HepG2 (cell line): ENCODE results near the gene DNAJB11. TPM values are rescaled to one million over a fixed set of nuclear protein-coding genes. Genes with fewer than 3 reads are reported as not detected.
A peak's percentile ranks its signal among the peaks of the same experiment; 100 is the strongest.

Experiments used
- ATF7-NPFF ChIP-seq: sonication (generic); formaldehyde crosslinking; IDR thresholded peaks from 2 replicates; pipeline ENCODE4 v1.8.1; 2023; ENCODE audit warnings: mild to moderate bottlenecking, low read depth, missing genetic modification reagents, moderate library complexity
- CHCHD3 ChIP-seq: sonication (generic); formaldehyde crosslinking; IDR thresholded peaks from 2 replicates; pipeline ENCODE4 v1.8.0; 2022; ENCODE audit warnings: mild to moderate bottlenecking, missing genetic modification reagents, moderate library complexity
- DNMT1 ChIP-seq: sonication (generic); formaldehyde crosslinking; IDR thresholded peaks from 2 replicates; pipeline ENCODE4 v1.5.1; 2020; ENCODE audit warnings: mild to moderate bottlenecking, missing genetic modification reagents
- ETV6 ChIP-seq: sonication (generic); formaldehyde crosslinking; conservative IDR thresholded peaks from 2 replicates; pipeline ENCODE4 v1.4.0; 2020; ENCODE audit warnings: missing genetic modification reagents
- FOSL2 ChIP-seq: sonication (generic); formaldehyde crosslinking; IDR thresholded peaks from 2 replicates; pipeline ENCODE4 v1.4.0; 2020; ENCODE audit warnings: missing genetic modification reagents
- FOXK1 ChIP-seq: sonication (generic); formaldehyde crosslinking; IDR thresholded peaks from 2 replicates; pipeline ENCODE4 v1.4.0; 2020; ENCODE audit warnings: low read depth, missing genetic modification reagents, borderline replicate concordance
- HNF4A ChIP-seq: sonication (generic); formaldehyde crosslinking; IDR thresholded peaks from 2 replicates; pipeline ENCODE4 v1.4.0; 2020; ENCODE audit warnings: missing genetic modification reagents
- MBNL3 ChIP-seq: fragments of 250-450 bp; sonication (Bioruptor Pico); conservative IDR thresholded peaks from 2 replicates; pipeline ENCODE4 v1.8.0; 2022; ENCODE audit warnings: mild to moderate bottlenecking, inconsistent platforms
- MED1 ChIP-seq: sonication (generic); formaldehyde crosslinking; IDR thresholded peaks from 2 replicates; pipeline ENCODE4 v1.4.0; 2020; ENCODE audit warnings: missing genetic modification reagents
- PHF5A ChIP-seq: IDR thresholded peaks from one replicate; pipeline ENCODE4 v1.6.1; 2018; ENCODE audit warnings: low read depth, missing genetic modification reagents; ENCODE audit not compliant: unreplicated experiment
- RFX5 ChIP-seq: IDR thresholded peaks from 2 replicates; pipeline ENCODE4 v1.6.1; 2011; ENCODE audit warnings: low read depth, low read length, improper control_type of control experiment
- RFXANK ChIP-seq: IDR thresholded peaks from 2 replicates; pipeline ENCODE4 v1.6.1; 2016
- SIN3A ChIP-seq: IDR thresholded peaks from 2 replicates; pipeline ENCODE4 v1.6.1; 2011; ENCODE audit warnings: low read depth, mild to moderate bottlenecking, control low read depth, low read length, borderline replicate concordance
- SIX1 ChIP-seq: sonication (generic); formaldehyde crosslinking; IDR thresholded peaks from 2 replicates; pipeline ENCODE4 v1.4.0; 2020; ENCODE audit warnings: missing genetic modification reagents, borderline replicate concordance
- TEAD2 ChIP-seq: sonication (generic); formaldehyde crosslinking; IDR thresholded peaks from 2 replicates; pipeline ENCODE4 v1.9.0; 2021; ENCODE audit warnings: missing genetic modification reagents
- ZBTB21 ChIP-seq: sonication (generic); formaldehyde crosslinking; IDR thresholded peaks from 2 replicates; pipeline ENCODE4 v1.4.0; 2020; ENCODE audit warnings: missing genetic modification reagents
- ZFP1 ChIP-seq: IDR thresholded peaks from 2 replicates; pipeline ENCODE4 v1.6.1; 2016
- ZMAT3 ChIP-seq: sonication (generic); formaldehyde crosslinking; conservative IDR thresholded peaks from 2 replicates; pipeline ENCODE4 v1.7.0; 2021; ENCODE audit warnings: missing genetic modification reagents
- ZNF12 ChIP-seq: sonication (generic); formaldehyde crosslinking; IDR thresholded peaks from 2 replicates; pipeline ENCODE4 v1.5.0; 2020; ENCODE audit warnings: missing genetic modification reagents
- ZNF207 ChIP-seq: fragments of 450-650 bp; IDR thresholded peaks from 2 replicates; pipeline ENCODE4 v1.6.1; 2016; ENCODE audit warnings: antibody characterized with exemption, borderline replicate concordance
- ZNF260 ChIP-seq: sonication (generic); formaldehyde crosslinking; IDR thresholded peaks from 2 replicates; pipeline ENCODE4 v1.4.0; 2020; ENCODE audit warnings: missing genetic modification reagents, low read depth, mild to moderate bottlenecking, borderline replicate concordance
- ZNF782 ChIP-seq: sonication (generic); formaldehyde crosslinking; IDR thresholded peaks from 2 replicates; pipeline ENCODE4 v1.4.0; 2020; ENCODE audit warnings: missing genetic modification reagents, mild to moderate bottlenecking, borderline replicate concordance
- polyA plus RNA-seq, 8 experiments: library from polyadenylated mRNA; depleted of rRNA in 3 of 8; stranded (reverse) in 7 of 8; unstranded in 1 of 8; fragments of >200 nt; fragmentation: Illumina TruSeq in 4 of 8; extraction: Trizol in 4 of 8; gene quantifications; 2 replicates each; pipeline versions ENCODE4 v1.2.1 to v1.2.3, GENCODE V29; 2011 to 2016; ENCODE audit warnings: low read depth in 4 of 8, missing spikeins in 1 of 8, mixed read lengths in 1 of 8; ENCODE audit not compliant: insufficient read depth in 1 of 8
- total RNA-seq, 5 experiments: library from RNA; depleted of rRNA; stranded (reverse); fragments of >200 nt; fragmentation: Illumina TruSeq; extraction: Trizol; gene quantifications; 2 replicates each; pipeline ENCODE4 v1.2.3, GENCODE V29; 2016; ENCODE audit warnings: low read depth in 1 of 5
- TF ChIP-seq, protein P1 (sequence below): sonication (generic); formaldehyde crosslinking; IDR thresholded peaks from 2 replicates; pipeline ENCODE4 v1.5.1; 2020; ENCODE audit warnings: missing genetic modification reagents, mild to moderate bottlenecking, borderline replicate concordance
- TF ChIP-seq, protein P2 (sequence below): IDR thresholded peaks from 2 replicates; pipeline ENCODE4 v1.6.1; 2018; ENCODE audit warnings: missing genetic modification reagents, mild to moderate bottlenecking, missing compliant biosample characterization
- TF ChIP-seq, protein P3 (sequence below): sonication (generic); formaldehyde crosslinking; IDR thresholded peaks from 2 replicates; pipeline ENCODE4 v1.8.1; 2022; ENCODE audit warnings: mild to moderate bottlenecking, missing genetic modification reagents
- TF ChIP-seq, protein P4 (sequence below): sonication (generic); formaldehyde crosslinking; IDR thresholded peaks from 2 replicates; pipeline ENCODE4 v1.5.1; 2020; ENCODE audit warnings: mild to moderate bottlenecking, missing genetic modification reagents

DNAJB11 gene
- total and polyA plus RNA-seq, 2 of the 13 experiments (the other 11 are each of a cell fraction or from before 2014, with no cell fraction given) = 41.0 to 132 TPM

DNA sequence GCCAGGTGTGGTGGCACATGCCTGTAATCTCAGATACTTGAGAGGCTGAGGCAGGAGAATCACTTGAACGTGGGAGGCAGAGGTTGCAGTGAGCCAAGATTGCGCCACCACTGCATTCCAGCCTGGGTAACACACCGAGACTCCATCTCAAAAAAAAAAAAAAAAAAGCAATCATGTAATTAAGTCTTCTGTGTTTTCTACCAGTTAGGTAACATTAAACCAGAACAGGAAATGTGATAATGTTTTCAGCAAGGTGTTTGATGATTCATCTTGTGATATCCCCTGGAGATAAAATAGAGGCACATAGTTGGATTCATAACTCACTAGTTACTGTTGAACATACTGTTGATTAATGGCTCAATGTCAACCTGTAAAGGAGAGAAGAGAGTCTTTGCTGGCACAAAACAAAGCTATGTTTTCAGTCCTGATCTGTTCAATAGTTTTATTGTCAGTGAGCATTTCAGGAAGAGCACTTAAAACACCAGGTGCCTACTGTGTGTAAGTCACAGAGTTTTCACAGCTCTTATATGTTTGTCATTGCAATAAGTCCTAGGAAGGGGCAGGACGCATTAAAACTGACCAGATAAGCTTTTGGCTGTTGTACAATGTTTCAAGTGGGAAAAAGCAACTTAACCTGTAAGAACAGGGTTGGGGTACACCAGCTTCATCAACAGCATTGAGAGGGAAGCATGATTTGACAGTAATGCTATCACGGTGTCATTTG is 19.5 kb downstream of the DNAJB11 start (continued):
- TF ChIP-seq, protein P1, sequence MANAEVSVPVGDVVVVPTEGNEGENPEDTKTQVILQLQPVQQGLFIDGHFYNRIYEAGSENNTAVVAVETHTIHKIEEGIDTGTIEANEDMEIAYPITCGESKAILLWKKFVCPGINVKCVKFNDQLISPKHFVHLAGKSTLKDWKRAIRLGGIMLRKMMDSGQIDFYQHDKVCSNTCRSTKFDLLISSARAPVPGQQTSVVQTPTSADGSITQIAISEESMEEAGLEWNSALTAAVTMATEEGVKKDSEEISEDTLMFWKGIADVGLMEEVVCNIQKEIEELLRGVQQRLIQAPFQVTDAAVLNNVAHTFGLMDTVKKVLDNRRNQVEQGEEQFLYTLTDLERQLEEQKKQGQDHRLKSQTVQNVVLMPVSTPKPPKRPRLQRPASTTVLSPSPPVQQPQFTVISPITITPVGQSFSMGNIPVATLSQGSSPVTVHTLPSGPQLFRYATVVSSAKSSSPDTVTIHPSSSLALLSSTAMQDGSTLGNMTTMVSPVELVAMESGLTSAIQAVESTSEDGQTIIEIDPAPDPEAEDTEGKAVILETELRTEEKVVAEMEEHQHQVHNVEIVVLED (CRISPR knock-in tag) = no peak
- no peak for TF ChIP-seq ZNF207
- no peak for TF ChIP-seq CHCHD3 (CRISPR knock-in tag)
- TF ChIP-seq ZNF12 (CRISPR knock-in tag) = no peak
- TF ChIP-seq MED1 (CRISPR knock-in tag) = peak; percentile 86
- TF ChIP-seq ETV6 = no peak
- TF ChIP-seq, protein P2, sequence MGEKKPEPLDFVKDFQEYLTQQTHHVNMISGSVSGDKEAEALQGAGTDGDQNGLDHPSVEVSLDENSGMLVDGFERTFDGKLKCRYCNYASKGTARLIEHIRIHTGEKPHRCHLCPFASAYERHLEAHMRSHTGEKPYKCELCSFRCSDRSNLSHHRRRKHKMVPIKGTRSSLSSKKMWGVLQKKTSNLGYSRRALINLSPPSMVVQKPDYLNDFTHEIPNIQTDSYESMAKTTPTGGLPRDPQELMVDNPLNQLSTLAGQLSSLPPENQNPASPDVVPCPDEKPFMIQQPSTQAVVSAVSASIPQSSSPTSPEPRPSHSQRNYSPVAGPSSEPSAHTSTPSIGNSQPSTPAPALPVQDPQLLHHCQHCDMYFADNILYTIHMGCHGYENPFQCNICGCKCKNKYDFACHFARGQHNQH (CRISPR knock-in tag) = no peak
- TF ChIP-seq ZFP1 (CRISPR knock-in tag) = no peak
- TF ChIP-seq FOXK1 (CRISPR knock-in tag) = no peak
- TF ChIP-seq, protein P3, sequence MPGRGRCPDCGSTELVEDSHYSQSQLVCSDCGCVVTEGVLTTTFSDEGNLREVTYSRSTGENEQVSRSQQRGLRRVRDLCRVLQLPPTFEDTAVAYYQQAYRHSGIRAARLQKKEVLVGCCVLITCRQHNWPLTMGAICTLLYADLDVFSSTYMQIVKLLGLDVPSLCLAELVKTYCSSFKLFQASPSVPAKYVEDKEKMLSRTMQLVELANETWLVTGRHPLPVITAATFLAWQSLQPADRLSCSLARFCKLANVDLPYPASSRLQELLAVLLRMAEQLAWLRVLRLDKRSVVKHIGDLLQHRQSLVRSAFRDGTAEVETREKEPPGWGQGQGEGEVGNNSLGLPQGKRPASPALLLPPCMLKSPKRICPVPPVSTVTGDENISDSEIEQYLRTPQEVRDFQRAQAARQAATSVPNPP = no peak
- TF ChIP-seq ATF7-NPFF = no peak
- no peak for TF ChIP-seq DNMT1
- TF ChIP-seq ZBTB21 (CRISPR knock-in tag) = no peak
- no peak for TF ChIP-seq SIN3A
- no peak for TF ChIP-seq ZNF782 (CRISPR knock-in tag)
- no peak for TF ChIP-seq TEAD2 (CRISPR knock-in tag)
- no peak for TF ChIP-seq MBNL3 (CRISPR knock-in tag)
- TF ChIP-seq ZMAT3 (CRISPR knock-in tag) = no peak
- TF ChIP-seq RFXANK (CRISPR knock-in tag) = no peak
- TF ChIP-seq ZNF260 = no peak
- TF ChIP-seq, protein P4, sequence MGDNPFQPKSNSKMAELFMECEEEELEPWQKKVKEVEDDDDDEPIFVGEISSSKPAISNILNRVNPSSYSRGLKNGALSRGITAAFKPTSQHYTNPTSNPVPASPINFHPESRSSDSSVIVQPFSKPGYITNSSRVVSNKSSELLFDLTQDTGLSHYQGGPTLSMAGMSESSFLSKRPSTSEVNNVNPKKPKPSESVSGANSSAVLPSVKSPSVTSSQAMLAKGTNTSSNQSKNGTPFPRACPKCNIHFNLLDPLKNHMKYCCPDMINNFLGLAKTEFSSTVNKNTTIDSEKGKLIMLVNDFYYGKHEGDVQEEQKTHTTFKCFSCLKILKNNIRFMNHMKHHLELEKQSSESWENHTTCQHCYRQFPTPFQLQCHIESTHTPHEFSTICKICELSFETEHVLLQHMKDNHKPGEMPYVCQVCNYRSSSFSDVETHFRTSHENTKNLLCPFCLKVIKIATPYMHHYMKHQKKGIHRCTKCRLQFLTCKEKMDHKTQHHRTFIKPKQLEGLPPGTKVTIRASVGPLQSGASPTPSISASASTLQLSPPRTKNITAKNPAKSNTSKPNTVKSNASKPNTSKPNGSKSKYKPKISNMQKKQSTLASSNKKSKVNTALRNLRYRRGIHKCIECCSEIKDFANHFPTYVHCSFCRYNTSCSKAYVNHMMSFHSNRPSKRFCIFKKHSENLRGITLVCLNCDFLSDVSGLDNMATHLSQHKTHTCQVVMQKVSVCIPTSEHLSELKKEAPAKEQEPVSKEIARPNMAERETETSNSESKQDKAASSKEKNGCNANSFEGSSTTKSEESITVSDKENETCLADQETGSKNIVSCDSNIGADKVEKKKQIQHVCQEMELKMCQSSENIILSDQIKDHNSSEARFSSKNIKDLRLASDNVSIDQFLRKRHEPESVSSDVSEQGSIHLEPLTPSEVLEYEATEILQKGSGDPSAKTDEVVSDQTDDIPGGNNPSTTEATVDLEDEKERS (CRISPR knock-in tag) = 0 out of 2 replicates have a peak, but pooled peaks have one; percentile 52
- TF ChIP-seq PHF5A (CRISPR knock-in tag) = peak; percentile 24
- TF ChIP-seq RFX5 = no peak
- peak; percentile 61; the same call in 1 of the 2 replicates for TF ChIP-seq SIX1
- peak; percentile 69 for TF ChIP-seq FOSL2
- peak; percentile 17; the same call in 1 of the 2 replicates for TF ChIP-seq HNF4A (CRISPR knock-in tag)
